IMR-90 (cell line): Measurements from ENCODE around the gene AKAP7. TPM values are rescaled to one million over a fixed set of nuclear protein-coding genes. Genes with fewer than 3 reads are reported as not detected.

Source experiments
- ATAC-seq: fragments of 200-7000 bp; cut with Tn5 transposase; 2 replicates; pipeline ENCODE4 v1.9.1; 2020; ENCODE audit warnings: low read depth, mild to moderate bottlenecking, moderate library complexity
- BruUV-seq: library from RNA; stranded (reverse); fragments of 400-500 nt; replicated peaks from 2 replicates; lab custom pipeline; 2021; lab: Mats Ljungman, UMichigan
- CTCF ChIA-PET: fragments of 300-600 bp; formaldehyde crosslinking; extraction: SDS; loops from one replicate; lab custom pipeline; 2021; ENCODE audit warnings: antibody characterized with exemption; lab: Yijun Ruan, JAX
- POLR2A ChIA-PET: fragments of 300-600 bp; sonication (Branson Sonifier 250); formaldehyde crosslinking; loops from one replicate; lab custom pipeline; 2022; ENCODE audit warnings: antibody characterized with exemption; ENCODE audit not compliant: unreplicated experiment; lab: Charles Lee
- DNase-seq: peaks from one replicate; pipeline ENCODE4 v3.0.0; 2013
- H2AFZ ChIP-seq: replicated peaks from 2 replicates; pipeline ENCODE3; 2013; ENCODE audit warnings: low read length, mild to moderate bottlenecking; ENCODE audit not compliant: poor library complexity
- H2AK5ac ChIP-seq: 2 replicates; pipeline ENCODE4 v1.6.1; 2013; ENCODE audit warnings: low read depth, low read length, inconsistent platforms
- H2AK9ac ChIP-seq: replicated peaks from 2 replicates; pipeline ENCODE3; 2013; ENCODE audit warnings: mild to moderate bottlenecking, low read depth, low read length, moderate library complexity; ENCODE audit not compliant: poor library complexity
- H2BK120ac ChIP-seq: 2 replicates; pipeline ENCODE4 v1.6.1; 2013; ENCODE audit warnings: low read depth, low read length, inconsistent platforms
- H2BK15ac ChIP-seq: 3 replicates; pipeline ENCODE4 v1.6.1; 2013; ENCODE audit warnings: low read depth, low read length, inconsistent platforms
- H2BK20ac ChIP-seq: 2 replicates; pipeline ENCODE4 v1.6.1; 2013; ENCODE audit warnings: low read depth, mild to moderate bottlenecking, inconsistent platforms, low read length, moderate library complexity
- H2BK5ac ChIP-seq: 2 replicates; pipeline ENCODE4 v1.6.1; 2013; ENCODE audit warnings: mild to moderate bottlenecking, low read depth, low read length, inconsistent platforms; ENCODE audit not compliant: poor library complexity, severe bottlenecking
- H3K14ac ChIP-seq: replicated peaks from 2 replicates; pipeline ENCODE4 v1.6.1; 2013; ENCODE audit warnings: low read depth, low read length, inconsistent platforms
- H3K18ac ChIP-seq: 2 replicates; pipeline ENCODE4 v1.6.1; 2013; ENCODE audit warnings: low read depth, low read length, control low read depth
- H3K23ac ChIP-seq: 2 replicates; pipeline ENCODE4 v1.6.1; 2013; ENCODE audit warnings: low read depth, low read length, inconsistent platforms
- H3K27ac ChIP-seq: 2 replicates; pipeline ENCODE4 v1.5.1; 2013; ENCODE audit warnings: mild to moderate bottlenecking, control low read depth, low read length; ENCODE audit not compliant: insufficient read depth
- H3K27me3 ChIP-seq: 2 replicates; pipeline ENCODE4 v1.6.1; 2013; ENCODE audit warnings: low read length; ENCODE audit not compliant: control insufficient read depth, insufficient read depth
- H3K36me3 ChIP-seq: 2 replicates; pipeline ENCODE4 v1.6.1; 2013; ENCODE audit warnings: low read length, mixed read lengths; ENCODE audit not compliant: control insufficient read depth, insufficient read depth
- H3K4ac ChIP-seq: 2 replicates; pipeline ENCODE4 v1.6.1; 2013; ENCODE audit warnings: low read depth, low read length, inconsistent platforms
- H3K4me1 ChIP-seq: 2 replicates; pipeline ENCODE4 v1.6.1; 2013; ENCODE audit warnings: low read length, mixed read lengths; ENCODE audit not compliant: control insufficient read depth, insufficient read depth
- H3K4me2 ChIP-seq: 2 replicates; pipeline ENCODE4 v1.6.1; 2013; ENCODE audit warnings: low read depth, mild to moderate bottlenecking, control low read depth, low read length, moderate library complexity
- H3K4me3 ChIP-seq: 2 replicates; pipeline ENCODE4 v1.5.1; 2013; ENCODE audit warnings: low read depth, mild to moderate bottlenecking, control low read depth, low read length, moderate library complexity; ENCODE audit not compliant: insufficient read depth
- H3K56ac ChIP-seq: 2 replicates; pipeline ENCODE4 v1.6.1; 2013; ENCODE audit warnings: low read length, inconsistent platforms; ENCODE audit not compliant: insufficient read depth; ENCODE audit errors: extremely low read depth
- H3K79me1 ChIP-seq, 2 experiments: 2 replicates each; pipeline ENCODE4 v1.6.1; 2013; ENCODE audit warnings: low read length in 2 of 2, inconsistent platforms in 1 of 2, low read depth in 1 of 2
- H3K9ac ChIP-seq: 2 replicates; pipeline ENCODE4 v1.6.1; 2013; ENCODE audit warnings: low read depth, low read length, control low read depth
- H3K9me1 ChIP-seq: 2 replicates; pipeline ENCODE4 v1.6.1; 2013; ENCODE audit warnings: low read length, inconsistent platforms; ENCODE audit not compliant: insufficient read depth
- H3K9me3 ChIP-seq: 2 replicates; pipeline ENCODE4 v1.6.1; 2013; ENCODE audit warnings: low read length; ENCODE audit not compliant: control insufficient read depth, insufficient read depth
- H4K20me1 ChIP-seq: 2 replicates; pipeline ENCODE4 v1.6.1; 2013; ENCODE audit warnings: low read length, inconsistent platforms; ENCODE audit not compliant: insufficient read depth
- H4K5ac ChIP-seq: 2 replicates; pipeline ENCODE4 v1.6.1; 2013; ENCODE audit warnings: mild to moderate bottlenecking, low read depth, low read length, control low read depth
- H4K8ac ChIP-seq, 2 experiments: 2 replicates each; pipeline ENCODE4 v1.6.1; 2013; ENCODE audit warnings: low read depth in 2 of 2, low read length in 2 of 2, control low read depth in 1 of 2, inconsistent platforms in 1 of 2
- H4K91ac ChIP-seq: 2 replicates; pipeline ENCODE4 v1.6.1; 2013; ENCODE audit warnings: low read depth, low read length, inconsistent platforms; ENCODE audit not compliant: insufficient read depth
- BHLHE40 ChIP-seq: fragments of 150-350 bp; IDR thresholded peaks from 2 replicates; pipeline ENCODE4 v1.6.1; 2016; ENCODE audit warnings: mild to moderate bottlenecking, low read depth, low read length
- CEBPB ChIP-seq: IDR thresholded peaks from 2 replicates; pipeline ENCODE4 v1.6.1; 2012; ENCODE audit warnings: low read depth, low read length, improper control_type of control experiment
- CTCF ChIP-seq: conservative IDR thresholded peaks from 2 replicates; pipeline ENCODE4 v1.5.1; 2012; ENCODE audit warnings: mild to moderate bottlenecking, low read depth, low read length, improper control_type of control experiment
- MAFK ChIP-seq: IDR thresholded peaks from 2 replicates; pipeline ENCODE4 v1.6.1; 2012; ENCODE audit warnings: low read depth, low read length, improper control_type of control experiment
- MAZ ChIP-seq: IDR thresholded peaks from 2 replicates; pipeline ENCODE4 v1.6.1; 2012; ENCODE audit warnings: low read depth, mild to moderate bottlenecking, low read length, improper control_type of control experiment, moderate library complexity, borderline replicate concordance
- NFE2L2 ChIP-seq: fragments of 150-350 bp; IDR thresholded peaks from 2 replicates; pipeline ENCODE4 v1.6.1; 2016; ENCODE audit warnings: low read depth, mild to moderate bottlenecking, low read length
- POLR2A ChIP-seq: IDR thresholded peaks from 2 replicates; pipeline ENCODE4 v1.6.1; 2012; ENCODE audit warnings: mild to moderate bottlenecking, low read depth, low read length
- RCOR1 ChIP-seq: IDR thresholded peaks from 2 replicates; pipeline ENCODE4 v1.6.1; 2012; ENCODE audit warnings: mild to moderate bottlenecking, low read length, improper control_type of control experiment; ENCODE audit not compliant: insufficient replicate concordance
- RFX5 ChIP-seq: IDR thresholded peaks from 2 replicates; pipeline ENCODE4 v1.8.0; 2012; ENCODE audit warnings: low read depth, mild to moderate bottlenecking, low read length, moderate library complexity
- USF2 ChIP-seq: fragments of 150-350 bp; IDR thresholded peaks from 2 replicates; pipeline ENCODE4 v1.6.1; 2017; ENCODE audit warnings: mild to moderate bottlenecking, antibody characterized with exemption, low read length, low read depth
- WGBS, 2 experiments: methylation state at CpG; one replicate each; pipeline versions ENCODE4 v1.1.5 to v1.1.7; 2013; ENCODE audit warnings: missing lambda C conversion rate in 2 of 2; ENCODE audit not compliant: insufficient read length in 1 of 2; ENCODE audit errors: extremely low coverage in 2 of 2; 5-methylcytosine and 5-hydroxymethylcytosine counted together
- dilution Hi-C: fragments of 300-500 bp; cut with HindIII; formaldehyde crosslinking; loops from one replicate; pipeline ENCODE4 v1.14.3; 2018; ENCODE audit warnings: low sequenced_read_pairs; ENCODE audit not compliant: unreplicated experiment
- in situ Hi-C: fragments of 300-500 bp; cut with MboI; formaldehyde crosslinking; loops from 3 replicates; pipeline ENCODE4 v1.14.3; 2019; ENCODE audit warnings: low sequenced_read_pairs, inconsistent platforms, mixed read lengths
- intact Hi-C: fragments of 100-400 bp; cut with micrococcal nuclease; formaldehyde crosslinking; loops from 2 replicates; pipeline ENCODE4 v1.10.0; 2022
- polyA plus RNA-seq, 3 experiments: library from polyadenylated mRNA; depleted of rRNA; stranded (reverse); fragments of >200 nt; gene quantifications; 2 replicates each; pipeline ENCODE4 v1.2.3, GENCODE V29; 2012; ENCODE audit warnings: low replicate concordance in 1 of 3
- total RNA-seq: library from RNA; depleted of rRNA; stranded (reverse); fragments of >200 nt; gene quantifications from 2 replicates; pipeline ENCODE4 v1.2.3, GENCODE V29; 2012

AKAP7 gene
- total and polyA plus RNA-seq, 2 of the 4 experiments (the other 2 are of a cell fraction), result 0.54 to 1.1 TPM

GRCh38 chr6:131146865-131147264 lies 11.6 kb downstream of the AKAP7 start:
- CTCF ChIA-PET, result no interaction called here
- WGBS, 2 experiments, result no CpG with 5 or more reads among the region's 2 CpGs

More at GRCh38 chr6:131146865-131147264, 11.6 kb downstream of the AKAP7 start:
- dilution Hi-C loops, result no loop called here
- Histone ChIP-seq H3K4me1 (no peaks in the 10 kb centered on the region), H2AK5ac (no peak overlapping the region), H3K79me1 (no peaks in the 10 kb centered on the region; a peak in 1 of 4 replicates), H2AK9ac (no peak overlapping the region), H3K9me1 (no peaks in the 10 kb centered on the region), H3K9me3 (no peaks in the 10 kb centered on the region), H4K20me1 (no peaks in the 10 kb centered on the region), H3K27ac (no peak overlapping the region), H3K56ac (no peak overlapping the region), H3K23ac (no peak overlapping the region), H3K9ac (no peak overlapping the region), H3K4me3 (no peak overlapping the region), H2BK120ac (no peak overlapping the region), H4K8ac (no peak overlapping the region), H3K4me2 (no peak overlapping the region), H4K5ac (no peak overlapping the region), H2BK15ac (no peak overlapping the region), H3K36me3 (no peaks in the 10 kb centered on the region; the same call in 1 of the 2 replicates), H2AFZ (no peak overlapping the region), H3K14ac (no peak overlapping the region), H3K27me3 (no peaks in the 10 kb centered on the region), H2BK5ac (no peak overlapping the region), H4K91ac (no peak overlapping the region), H2BK20ac (no peak overlapping the region), H3K4ac (no peak overlapping the region), H3K18ac (no peak overlapping the region)
- in situ Hi-C loops, result no loop called here
- intact Hi-C loops, result no loop called here
- DNase-seq (no peak), ATAC-seq (no peak)
- TF ChIP-seq CEBPB, result no peak
- TF ChIP-seq CTCF, result no peak
- no peak for TF ChIP-seq MAZ
- no peak for TF ChIP-seq NFE2L2
- no peak for TF ChIP-seq RCOR1
- no peak for TF ChIP-seq BHLHE40
- TF ChIP-seq MAFK, result no peak
- TF ChIP-seq RFX5, result no peak
- TF ChIP-seq POLR2A, result no peak
- no peak for TF ChIP-seq USF2
- POLR2A ChIA-PET, result no interaction called here
- BruUV-seq, result no TSS peak
